Stimulated activated naive B cell treated with anti-CD40 and anti-IgM and Interleukin-4, amounts not matched to agents 10 μg/mL and 1 μg/mL and 100 μg/mL, for 72 hours (primary cell): Measurements from ENCODE around the gene TLN1.

Source experiments
- ATAC-seq, 2 donors: fragments of 150-1000 bp; cut with Tn5 transposase; replicated peaks; 2 replicates each; pipeline ENCODE4 v1.10.0; 2021; ENCODE audit warnings: moderate library complexity in 1 of 2
- DNase-seq: peaks from one replicate; pipeline ENCODE4 v3.0.0; 2021
- H3K27ac Mint-ChIP-seq: one replicate; pipeline ENCODE4 v1.8.0; 2022; ENCODE audit warnings: mild to moderate bottlenecking, mixed read lengths
- H3K27me3 Mint-ChIP-seq, 2 donors: one replicate each; pipeline ENCODE4 v1.8.0; 2022; ENCODE audit warnings: mixed read lengths in 2 of 2
- H3K36me3 Mint-ChIP-seq, 2 donors: one replicate each; pipeline ENCODE4 v1.8.0; 2022; ENCODE audit warnings: mixed read lengths in 2 of 2, mild to moderate bottlenecking in 1 of 2
- H3K4me1 Mint-ChIP-seq, 2 donors: one replicate each; pipeline ENCODE4 v1.8.0; 2022; ENCODE audit warnings: mixed read lengths in 2 of 2, mild to moderate bottlenecking in 1 of 2
- H3K4me3 Mint-ChIP-seq, 2 donors: one replicate each; pipeline ENCODE4 v1.8.0; 2022; ENCODE audit warnings: mild to moderate bottlenecking in 2 of 2, mixed read lengths in 2 of 2, moderate library complexity in 1 of 2
- H3K9me3 Mint-ChIP-seq, 2 donors: one replicate each; pipeline ENCODE4 v1.8.0; 2022; ENCODE audit warnings: mixed read lengths in 2 of 2, mild to moderate bottlenecking in 1 of 2

Gene TLN1

DNA sequence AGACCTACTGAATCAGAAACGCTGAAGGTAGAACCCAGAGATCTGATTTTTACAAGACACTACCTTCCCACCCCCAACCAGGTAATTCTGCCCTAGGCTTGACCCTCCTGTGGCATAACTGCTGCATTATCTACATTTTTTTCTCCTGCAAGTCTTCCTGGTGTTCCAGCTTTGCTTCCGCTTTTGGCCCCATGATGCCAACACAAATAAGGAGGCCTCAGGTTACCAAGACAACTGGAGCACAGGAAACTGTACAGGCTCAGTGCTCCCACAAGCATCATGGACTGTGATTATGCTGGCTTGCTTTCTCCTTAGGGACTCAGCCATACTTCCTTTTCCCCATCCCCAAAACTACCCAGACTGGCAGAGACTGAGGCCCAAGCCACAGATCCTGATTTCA, 28.7 kb upstream of the TLN1 start:
- H3K4me1 Mint-ChIP-seq: peaks cover 31 to 52% of the 10 kb centered on the region in 2 donors
- no peak for DNase-seq

DNA sequence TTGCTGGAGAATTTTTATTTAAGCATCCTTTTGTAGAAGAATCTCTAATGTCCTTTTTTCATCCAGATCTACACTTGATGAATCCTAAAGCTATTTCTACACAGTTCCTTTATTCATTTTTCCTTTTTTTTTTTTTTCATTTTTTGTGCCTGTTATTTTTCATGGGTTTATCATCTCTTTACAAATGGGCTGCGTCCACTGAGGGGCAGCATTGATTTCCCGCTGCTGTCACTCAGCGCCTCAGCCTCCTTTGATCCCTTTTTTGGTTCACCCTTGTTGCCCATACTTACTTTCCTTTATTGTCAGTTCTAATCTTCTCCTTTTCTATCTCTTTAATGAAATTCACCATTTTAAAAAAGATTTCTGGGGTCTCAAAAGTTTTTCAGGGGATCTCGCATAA, 27.8 kb upstream of the TLN1 start:
- Mint-ChIP-seq H3K27me3 (no peaks in the 10 kb centered on the region), H3K4me3 (no peak overlapping the region), H3K9me3 (no peaks in the 10 kb centered on the region), H3K4me1 (peaks cover 31 to 55% of the 10 kb centered on the region in 2 donors), H3K36me3 (peaks cover 11 to 21% of the 10 kb centered on the region in 2 donors), H3K27ac (peak overlapping the region; percentile 26)
- DNase-seq: no peak
- ATAC-seq: no peak

More for the DNA sequence above, 28.7 kb upstream of the TLN1 start:
- Mint-ChIP-seq H3K36me3 (peaks cover 11 to 21% of the 10 kb centered on the region in 2 donors), H3K27me3 (no peaks in the 10 kb centered on the region), H3K9me3 (no peaks in the 10 kb centered on the region), H3K4me3 (no peak overlapping the region), H3K27ac (no peak overlapping the region)
- no peak for ATAC-seq

DNA sequence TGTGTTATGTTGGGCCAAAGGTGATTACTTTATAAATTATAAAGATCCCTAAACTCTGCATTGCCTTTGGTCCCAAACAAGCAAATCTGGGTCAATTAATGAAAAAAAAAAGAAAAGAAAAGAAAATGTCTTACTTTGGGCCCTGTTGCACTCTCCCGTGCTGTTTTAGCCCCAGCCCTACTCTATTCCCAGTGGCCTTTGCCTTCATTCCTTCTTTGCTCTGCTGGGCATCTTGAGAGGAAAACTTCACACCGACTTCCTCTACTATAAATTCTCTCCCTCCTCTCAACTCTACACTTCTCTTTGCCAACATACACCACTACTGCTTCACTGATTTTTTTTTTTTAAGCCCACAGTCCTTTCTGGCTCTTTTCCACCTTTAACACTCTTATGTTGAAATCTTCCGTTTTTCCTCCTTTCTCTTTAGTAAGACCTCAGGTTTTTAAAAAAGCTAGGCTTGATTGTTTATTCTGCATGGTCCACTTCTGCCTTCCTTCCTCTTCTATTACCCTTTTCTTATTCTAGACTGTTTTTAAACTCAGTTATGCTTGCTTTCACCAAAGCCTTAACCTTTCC, 26.6 kb upstream of the TLN1 start:
- no peak for DNase-seq
- H3K4me3 Mint-ChIP-seq: peak overlapping the region; percentile 14 to 51
- no peaks in the 10 kb centered on the region for H3K9me3 Mint-ChIP-seq
- peak overlapping the region; percentile 62 for H3K27ac Mint-ChIP-seq
- no peak for ATAC-seq
- no peaks in the 10 kb centered on the region for H3K27me3 Mint-ChIP-seq
- peaks cover 11 to 23% of the 10 kb centered on the region in 2 donors for H3K36me3 Mint-ChIP-seq
- H3K4me1 Mint-ChIP-seq: peaks cover 32 to 55% of the 10 kb centered on the region in 2 donors

DNA sequence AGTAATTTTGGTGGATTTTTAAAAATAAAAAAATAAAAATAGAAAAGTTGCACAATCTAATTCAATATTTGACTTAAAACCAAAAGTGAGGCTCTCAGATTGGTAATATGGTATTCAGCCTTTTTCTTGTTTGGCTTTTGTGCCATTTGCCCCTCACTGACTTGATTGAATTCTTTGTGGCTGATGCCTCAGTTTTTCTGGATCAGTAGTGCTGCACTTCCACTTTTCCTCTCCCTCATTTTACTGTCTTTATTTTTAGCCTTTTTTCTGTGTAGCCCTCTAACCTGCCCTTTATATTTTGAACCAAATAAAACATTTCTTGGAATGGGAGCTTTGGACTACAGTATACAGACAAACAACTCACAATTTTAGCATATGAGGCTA, 25.9 kb upstream of the TLN1 start:
- H3K27ac Mint-ChIP-seq: peak overlapping the region; percentile 74
- no peaks in the 10 kb centered on the region for H3K27me3 Mint-ChIP-seq
- H3K9me3 Mint-ChIP-seq: no peaks in the 10 kb centered on the region
- no peak for DNase-seq
- H3K36me3 Mint-ChIP-seq: peaks cover 8 to 30% of the 10 kb centered on the region in 2 donors
- ATAC-seq: no peak
- peak overlapping the region; percentile 51 to 57 for H3K4me3 Mint-ChIP-seq
- H3K4me1 Mint-ChIP-seq: peaks cover 34 to 55% of the 10 kb centered on the region in 2 donors

DNA sequence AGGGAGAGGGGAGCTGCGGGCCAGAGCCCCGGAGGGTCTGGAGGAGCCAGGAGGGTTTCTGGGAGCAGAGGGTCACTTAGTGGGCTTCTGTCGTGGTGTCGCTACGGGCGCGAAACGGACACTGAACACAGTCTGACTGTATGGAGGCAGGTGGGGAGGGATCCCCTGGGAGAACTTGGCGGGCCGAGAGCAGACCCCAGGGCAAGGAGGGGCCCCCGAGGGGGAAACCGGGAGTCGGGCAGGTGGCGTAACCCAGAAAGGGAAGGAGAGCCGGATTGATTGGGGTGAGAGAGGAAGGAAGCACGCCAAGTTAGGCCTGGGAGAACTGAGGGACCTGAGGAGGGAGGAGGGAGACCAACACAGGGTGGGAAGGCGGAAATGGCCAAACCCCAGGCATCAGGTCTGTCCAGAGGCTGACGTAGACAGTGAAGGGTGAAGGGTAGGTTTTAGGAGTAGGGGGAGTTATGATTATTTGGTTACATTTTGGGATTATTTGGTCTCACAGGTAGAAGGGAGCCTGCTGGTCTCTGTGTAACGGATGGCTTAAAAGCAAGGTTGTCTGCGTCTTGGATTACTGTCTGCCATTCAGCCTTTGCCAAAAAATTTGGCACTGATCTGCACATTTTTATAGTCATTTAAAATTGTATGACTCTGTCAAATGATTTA, 25.4 kb upstream of the TLN1 start:
- Mint-ChIP-seq H3K27ac (peak overlapping the region; percentile 96), H3K36me3 (peaks cover 11 to 34% of the 10 kb centered on the region in 2 donors), H3K9me3 (no peaks in the 10 kb centered on the region), H3K4me3 (peak overlapping the region; percentile 85 to 89), H3K27me3 (no peaks in the 10 kb centered on the region), H3K4me1 (peaks cover 34 to 60% of the 10 kb centered on the region in 2 donors)
- peak; percentile 48 for DNase-seq
- ATAC-seq: peak; percentile 56 to 62

DNA sequence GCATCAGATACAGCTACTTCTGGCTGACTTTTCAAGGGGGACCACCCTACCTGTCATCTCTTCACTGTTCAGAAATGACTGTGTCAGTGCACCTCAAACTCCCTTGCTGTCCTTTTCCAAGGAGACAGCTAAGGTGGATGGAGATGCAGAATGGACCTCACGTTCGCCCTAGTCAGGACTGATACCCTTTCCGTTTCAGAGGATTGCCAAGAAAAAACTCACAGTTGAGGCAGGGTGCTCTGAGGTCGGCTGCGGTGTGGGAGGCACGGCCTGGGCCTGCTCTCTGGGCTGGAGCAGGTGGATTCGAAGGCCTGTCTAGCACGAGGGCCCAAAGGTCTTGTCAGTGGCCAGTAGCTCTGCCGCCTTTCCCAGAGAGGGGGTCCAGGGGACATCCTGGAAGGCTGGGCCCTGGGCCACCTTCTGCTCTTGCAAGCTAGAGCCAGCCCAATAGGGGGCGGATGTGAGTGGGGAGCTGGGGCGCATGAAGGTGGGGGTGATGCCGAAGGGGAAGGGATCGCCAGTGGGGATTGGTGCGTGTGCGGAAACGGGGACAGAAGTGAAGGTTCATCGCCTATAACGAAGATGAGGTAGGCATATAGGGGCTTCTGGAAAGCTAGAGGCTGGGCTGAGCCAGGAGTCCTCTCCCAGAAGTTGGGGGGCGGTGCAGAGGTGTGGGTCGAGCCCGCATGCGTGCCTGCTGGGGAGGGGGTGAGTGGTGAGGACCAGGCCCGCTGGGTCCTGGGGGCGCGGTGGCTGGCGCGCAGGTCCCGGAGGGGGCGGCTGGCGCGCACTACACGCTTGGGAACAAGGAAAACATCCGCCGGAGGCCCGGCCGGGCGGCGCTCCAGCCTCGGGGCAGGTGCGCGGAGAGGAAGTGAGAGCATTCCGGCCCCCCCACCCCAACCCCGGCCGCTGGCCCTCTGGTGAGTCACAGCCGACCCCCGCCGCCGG, 24.6 kb upstream of the TLN1 start:
- ATAC-seq (peak; percentile 79 to 82), DNase-seq (peak; percentile 70)
- Mint-ChIP-seq H3K4me1 (peaks cover 34 to 68% of the 10 kb centered on the region in 2 donors), H3K36me3 (peaks cover 17 to 40% of the 10 kb centered on the region in 2 donors), H3K4me3 (peak overlapping the region; percentile 85 to 89), H3K9me3 (no peaks in the 10 kb centered on the region), H3K27ac (peak overlapping the region; percentile 96), H3K27me3 (no peaks in the 10 kb centered on the region)

DNA sequence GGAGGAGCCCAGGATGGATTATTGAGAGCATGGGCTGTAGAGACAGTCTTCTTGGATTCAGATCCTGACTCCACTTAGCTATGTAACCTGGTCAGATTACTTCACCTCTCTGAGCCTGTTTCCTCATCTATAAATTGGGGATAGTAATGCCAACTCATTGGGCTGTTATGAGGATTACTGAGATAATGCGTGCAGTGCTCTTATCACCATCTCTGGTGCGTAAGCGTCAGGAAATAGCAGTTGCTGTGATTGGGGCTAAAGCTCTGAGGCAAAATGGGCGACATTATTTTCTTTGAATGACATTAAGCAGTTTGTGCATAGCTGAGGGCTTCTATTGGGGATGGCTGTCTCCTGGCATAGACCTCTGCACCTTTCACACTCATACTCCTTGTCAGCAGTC, 23.1 kb upstream of the TLN1 start:
- H3K27ac Mint-ChIP-seq: peak overlapping the region; percentile 6
- no peaks in the 10 kb centered on the region for H3K9me3 Mint-ChIP-seq
- DNase-seq (no peak), ATAC-seq (no peak)
- peaks cover 38 to 69% of the 10 kb centered on the region in 2 donors for H3K4me1 Mint-ChIP-seq
- H3K4me3 Mint-ChIP-seq: no peak overlapping the region
- H3K27me3 Mint-ChIP-seq: no peaks in the 10 kb centered on the region
- peaks cover 23 to 39% of the 10 kb centered on the region in 2 donors for H3K36me3 Mint-ChIP-seq

DNA sequence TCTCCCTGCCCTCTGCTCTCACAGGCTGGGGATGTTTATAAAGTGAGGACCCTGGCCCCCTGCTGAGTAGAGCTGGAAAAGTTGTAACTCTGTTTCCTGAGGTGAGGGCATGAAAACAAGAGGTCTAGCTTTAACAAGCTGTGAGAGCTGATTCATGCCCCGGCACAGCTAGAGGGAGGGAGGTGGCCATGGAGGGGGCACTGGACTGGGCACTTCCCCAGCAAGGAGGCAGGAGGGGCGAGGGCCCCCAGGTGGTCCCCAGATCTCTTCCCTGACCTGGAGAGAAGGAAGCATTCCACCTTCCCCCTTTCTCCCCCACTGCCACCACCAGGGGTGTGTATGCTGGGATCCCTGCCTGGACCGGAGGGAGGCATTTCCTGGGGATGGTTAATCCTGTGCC, 22.3 kb upstream of the TLN1 start, which contains the start of gene MSMP:
Gene MSMP, minus strand, starts transcription at position 13 of the 400 bp plus-strand sequence. CDS start 147 bp downstream, outside the sequence.
- H3K4me1 Mint-ChIP-seq: peaks cover 41 to 68% of the 10 kb centered on the region in 2 donors
- DNase-seq (no peak), ATAC-seq (no peak)
- H3K27me3 Mint-ChIP-seq: no peaks in the 10 kb centered on the region
- no peaks in the 10 kb centered on the region for H3K9me3 Mint-ChIP-seq
- no peak within 1 kb of the TSS for H3K4me3 Mint-ChIP-seq
- H3K36me3 Mint-ChIP-seq: peaks cover 23 to 35% of the 10 kb centered on the region in 2 donors
- no peak within 1 kb of the TSS for H3K27ac Mint-ChIP-seq

DNA sequence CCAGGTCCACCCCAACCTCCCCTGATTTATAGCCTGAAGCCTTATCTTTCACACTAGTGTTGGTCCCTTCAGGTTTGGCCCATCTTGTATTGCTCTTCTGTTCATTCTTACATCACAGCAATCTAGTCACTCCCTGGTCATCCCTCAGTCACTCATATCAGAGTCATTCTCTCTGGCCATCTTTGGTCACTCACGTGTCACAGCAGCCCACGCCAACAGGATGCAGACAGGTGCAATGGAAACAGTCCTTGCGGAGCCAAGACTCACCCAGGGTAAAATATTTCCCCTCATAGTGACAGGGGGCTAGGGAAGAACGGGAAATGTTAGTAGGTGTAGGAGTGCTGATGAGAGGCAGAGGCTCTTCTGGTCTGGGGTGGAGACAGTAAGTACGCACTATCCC, 21.5 kb upstream of the TLN1 start:
- no peak for DNase-seq

DNA sequence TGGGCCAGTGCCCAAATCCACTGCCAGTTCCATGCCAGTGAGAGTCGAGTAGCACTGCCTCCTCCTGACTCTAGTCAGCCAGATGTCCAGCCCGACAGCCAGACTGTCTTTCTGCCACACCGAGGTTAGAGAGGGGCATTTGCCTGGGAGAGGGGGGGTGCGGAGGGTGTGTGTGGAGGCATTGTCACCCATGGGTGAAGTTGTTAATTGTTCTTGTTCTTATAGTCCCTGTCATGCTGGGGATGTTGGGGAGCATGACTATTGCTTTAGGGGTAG, 18.2 kb upstream of the TLN1 start:
- Mint-ChIP-seq H3K9me3 (no peaks in the 10 kb centered on the region), H3K4me1 (peaks cover 41 to 59% of the 10 kb centered on the region in 2 donors), H3K27ac (peak overlapping the region; percentile 96), H3K4me3 (peak overlapping the region; percentile 94 to 95), H3K36me3 (peaks cover 29 to 47% of the 10 kb centered on the region in 2 donors), H3K27me3 (no peaks in the 10 kb centered on the region)
- ATAC-seq (no peak), DNase-seq (no peak)

More for the DNA sequence above, 21.5 kb upstream of the TLN1 start:
- Mint-ChIP-seq H3K27me3 (no peaks in the 10 kb centered on the region), H3K27ac (no peak overlapping the region), H3K36me3 (peaks cover 23 to 35% of the 10 kb centered on the region in 2 donors), H3K4me3 (no peak overlapping the region), H3K4me1 (peaks cover 36 to 61% of the 10 kb centered on the region in 2 donors), H3K9me3 (no peaks in the 10 kb centered on the region)
- ATAC-seq: no peak

DNA sequence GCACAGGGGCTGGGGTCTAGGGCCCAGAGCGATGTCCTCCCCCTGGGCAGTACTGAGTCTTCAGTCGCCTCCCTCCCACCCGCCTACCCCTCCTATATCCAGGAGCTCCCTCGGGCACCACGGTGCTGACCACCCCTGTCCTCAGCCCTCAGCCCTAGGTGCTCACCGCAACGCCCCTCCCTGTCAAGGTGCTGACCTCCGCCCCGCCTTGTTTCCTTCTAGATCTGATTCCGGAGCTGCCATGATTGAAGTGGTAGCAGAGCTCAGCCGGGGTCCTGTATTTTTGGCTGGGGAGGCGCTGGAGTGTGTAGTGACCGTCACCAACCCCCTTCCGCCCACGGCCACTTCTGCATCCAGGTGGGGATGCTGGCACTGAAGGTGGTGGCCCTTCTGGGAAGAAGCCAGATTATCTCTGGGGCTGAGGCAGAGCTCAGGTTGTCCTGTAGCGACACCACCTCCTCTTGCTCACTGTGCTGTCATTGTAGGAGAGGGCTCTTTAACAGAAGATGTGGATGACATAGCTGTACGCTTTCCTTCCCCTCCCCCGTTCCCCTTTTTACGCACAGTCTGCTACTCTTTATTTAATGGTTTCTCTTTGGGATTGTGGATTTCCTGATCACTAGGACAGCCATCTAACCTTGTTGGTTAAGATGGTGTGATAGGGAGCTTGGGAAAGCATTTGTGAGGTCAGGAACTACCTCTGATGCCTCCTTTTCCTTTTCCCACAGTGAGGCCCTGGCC, 17.7 kb upstream of the TLN1 start:
- Mint-ChIP-seq H3K4me3 (peak overlapping the region; percentile 94 to 95), H3K4me1 (peaks cover 41 to 63% of the 10 kb centered on the region in 2 donors), H3K36me3 (peaks cover 29 to 50% of the 10 kb centered on the region in 2 donors), H3K27me3 (no peaks in the 10 kb centered on the region), H3K27ac (peak overlapping the region; percentile 96), H3K9me3 (no peaks in the 10 kb centered on the region)
- peak; percentile 42 for DNase-seq
- peak; percentile 55 to 58 for ATAC-seq

DNA sequence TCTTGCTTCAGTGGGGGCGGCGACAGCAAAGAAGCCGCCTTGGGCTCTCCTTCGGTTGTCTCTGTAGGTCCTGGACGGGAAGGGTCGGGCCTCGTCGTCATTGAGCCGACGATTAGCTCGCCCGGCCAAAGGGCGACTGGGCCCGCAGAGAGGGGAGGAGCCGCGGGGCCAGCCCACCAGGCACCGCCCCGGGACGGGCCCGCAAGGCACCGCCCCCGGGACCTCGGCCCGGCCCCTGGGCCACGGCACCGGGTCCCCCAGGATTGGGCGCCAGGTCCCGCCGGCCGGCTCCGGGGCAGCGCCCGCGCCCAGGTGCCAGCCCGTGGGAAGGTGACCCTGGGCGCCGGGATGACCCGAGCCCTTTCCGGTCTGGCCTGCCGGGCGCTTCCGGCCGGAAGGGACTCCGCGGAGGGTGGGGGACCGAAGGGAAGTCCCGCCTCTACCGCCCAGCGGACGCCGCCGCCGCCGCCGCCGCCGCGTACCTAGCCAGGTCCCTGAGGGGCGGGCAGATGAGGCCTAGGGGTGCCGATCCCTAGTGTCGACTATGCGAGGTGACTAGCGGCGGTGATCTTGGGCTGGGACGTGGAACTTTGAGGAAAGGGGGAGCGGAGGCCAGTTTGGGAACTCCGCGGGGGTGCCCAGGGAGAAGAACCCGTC, 17.0 kb upstream of the TLN1 start, which contains the start of the genes GBA2 and RGP1:
Gene GBA2, minus strand, starts transcription at position 371 of the 657 bp plus-strand sequence. CDS start 524 bp downstream, outside the sequence.
Gene RGP1, plus strand, starts transcription at position 430 of the 657 bp plus-strand sequence. CDS start 469 bp downstream, outside the sequence.
- ATAC-seq (peak; percentile 90 to 93), DNase-seq (peak; percentile 76)
- Mint-ChIP-seq H3K9me3 (no peaks in the 10 kb centered on the region), H3K4me3 (peak within 1 kb of the TSS; percentile 94 to 95), H3K36me3 (peaks cover 29 to 54% of the 10 kb centered on the region in 2 donors), H3K27ac (peak within 1 kb of the TSS; percentile 96), H3K27me3 (no peaks in the 10 kb centered on the region), H3K4me1 (peaks cover 41 to 68% of the 10 kb centered on the region in 2 donors)

DNA sequence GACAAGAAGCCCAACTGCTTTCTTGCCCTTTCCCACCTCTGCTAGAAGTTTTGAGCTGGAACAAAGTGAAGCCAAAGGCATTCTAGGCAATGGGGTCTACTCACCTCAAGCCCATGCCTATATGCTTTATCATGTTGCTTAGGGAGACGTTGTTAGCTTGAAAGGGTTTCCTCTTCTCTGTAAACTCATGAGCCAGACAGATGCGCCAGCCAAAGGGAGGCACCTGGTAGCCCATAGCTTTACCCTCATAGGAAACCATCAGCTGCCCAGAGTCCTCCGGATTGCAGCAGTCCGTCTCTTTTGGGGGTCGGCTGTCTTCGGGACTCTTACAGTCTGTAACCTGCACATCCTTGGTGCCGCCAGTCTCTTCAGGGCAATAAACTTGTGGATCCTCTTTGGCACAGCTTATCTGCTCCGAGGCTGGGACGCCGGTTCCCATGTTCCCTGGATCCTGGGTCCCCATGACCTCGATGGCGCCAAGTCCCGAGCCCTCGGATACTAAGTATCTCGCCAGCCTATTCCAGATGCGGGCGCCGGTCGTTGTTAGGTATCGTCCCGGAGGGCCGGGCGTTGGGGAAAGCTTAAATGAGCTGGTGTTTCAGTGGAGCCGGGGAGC, 16.4 kb upstream of the TLN1 start:
- peaks cover 34 to 51% of the 10 kb centered on the region in 2 donors for H3K36me3 Mint-ChIP-seq
- H3K4me3 Mint-ChIP-seq: peak overlapping the region; percentile 89 to 95
- H3K9me3 Mint-ChIP-seq: no peaks in the 10 kb centered on the region
- DNase-seq (no peak), ATAC-seq (peak in 1 of 2 donors; percentile 2)
- no peaks in the 10 kb centered on the region for H3K27me3 Mint-ChIP-seq
- peak overlapping the region; percentile 89 for H3K27ac Mint-ChIP-seq
- peaks cover 41 to 74% of the 10 kb centered on the region in 2 donors for H3K4me1 Mint-ChIP-seq
